Esophagus muscularis mucosa (tissue), 4 donors: ENCODE results near the gene PGLYRP4.

Experiments
- EP300 ChIP-seq: sonication (generic); formaldehyde crosslinking; IDR thresholded peaks from one replicate; pipeline ENCODE4 v1.6.1; 2017; ENCODE audit warnings: antibody characterized with exemption
- POLR2A ChIP-seq: fragments of 450-650 bp; IDR thresholded peaks from one replicate; pipeline ENCODE4 v1.6.1; 2017; ENCODE audit warnings: antibody characterized with exemption, moderate library complexity, mild to moderate bottlenecking, low read depth
- POLR2AphosphoS5 ChIP-seq, 2 donors: sonication (generic); formaldehyde crosslinking; IDR thresholded peaks; one replicate each; pipeline ENCODE4 v1.6.1; 2017; ENCODE audit warnings: antibody characterized with exemption in 2 of 2
- TF ChIP-seq, protein P1 (sequence below), 3 experiments: fragments of 200-600 bp in 2 of 3; fragments of 450-650 bp in 1 of 3; sonication (generic) in 2 of 3; IDR thresholded peaks; one replicate each; pipeline ENCODE4 v1.5.1; 2017 to 2019; ENCODE audit warnings: antibody characterized with exemption in 3 of 3, mild to moderate bottlenecking in 2 of 3, moderate library complexity in 1 of 3

DNA sequence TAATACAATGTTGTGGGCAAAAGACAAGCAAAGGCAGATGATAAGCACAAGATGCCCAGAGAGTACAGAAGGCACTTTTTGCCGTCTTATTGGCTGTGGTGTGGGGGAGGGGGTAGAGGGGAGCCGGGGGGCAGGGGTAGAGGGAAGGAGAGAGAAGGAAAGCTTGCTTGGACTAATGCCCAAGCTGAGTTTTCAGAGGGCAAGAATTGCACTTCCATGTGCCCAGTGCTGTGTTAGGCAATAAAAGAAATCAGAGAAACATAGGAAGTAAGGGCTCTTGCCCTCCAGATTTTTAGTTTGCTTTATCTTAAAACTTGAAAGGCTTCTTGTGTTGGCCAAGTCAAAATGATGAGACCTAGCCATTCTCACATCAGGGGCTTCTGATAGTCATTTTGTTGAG, 18.4 kb upstream of the PGLYRP4 start:
- TF ChIP-seq POLR2A = no peak
- TF ChIP-seq, protein P1, sequence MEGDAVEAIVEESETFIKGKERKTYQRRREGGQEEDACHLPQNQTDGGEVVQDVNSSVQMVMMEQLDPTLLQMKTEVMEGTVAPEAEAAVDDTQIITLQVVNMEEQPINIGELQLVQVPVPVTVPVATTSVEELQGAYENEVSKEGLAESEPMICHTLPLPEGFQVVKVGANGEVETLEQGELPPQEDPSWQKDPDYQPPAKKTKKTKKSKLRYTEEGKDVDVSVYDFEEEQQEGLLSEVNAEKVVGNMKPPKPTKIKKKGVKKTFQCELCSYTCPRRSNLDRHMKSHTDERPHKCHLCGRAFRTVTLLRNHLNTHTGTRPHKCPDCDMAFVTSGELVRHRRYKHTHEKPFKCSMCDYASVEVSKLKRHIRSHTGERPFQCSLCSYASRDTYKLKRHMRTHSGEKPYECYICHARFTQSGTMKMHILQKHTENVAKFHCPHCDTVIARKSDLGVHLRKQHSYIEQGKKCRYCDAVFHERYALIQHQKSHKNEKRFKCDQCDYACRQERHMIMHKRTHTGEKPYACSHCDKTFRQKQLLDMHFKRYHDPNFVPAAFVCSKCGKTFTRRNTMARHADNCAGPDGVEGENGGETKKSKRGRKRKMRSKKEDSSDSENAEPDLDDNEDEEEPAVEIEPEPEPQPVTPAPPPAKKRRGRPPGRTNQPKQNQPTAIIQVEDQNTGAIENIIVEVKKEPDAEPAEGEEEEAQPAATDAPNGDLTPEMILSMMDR (IDR thresholded peaks at IDR 0.05) = no peak
- no peak for TF ChIP-seq POLR2AphosphoS5 (IDR thresholded peaks at IDR 0.05)
- TF ChIP-seq EP300 = no peak
